Measurements from ENCODE around the gene CFAP221. TPM values are rescaled to one million over a fixed set of nuclear protein-coding genes. Genes with fewer than 3 reads are reported as not detected.

The CFAP221 gene
- total RNA-seq, 1 donor from 2014 or later = 33.9 TPM

GRCh38 chr2:119550856-119551255 is 6.6 kb downstream of the CFAP221 start:
- no peak for TF ChIP-seq CTCF (IDR thresholded peaks at IDR 0.05)
- no peak for ATAC-seq
- no peak for DNase-seq
- Histone ChIP-seq H3K4me3 (no peak overlapping the region), H3K27ac (no peak overlapping the region), H3K9me3 (no peaks in the 10 kb centered on the region), H3K27me3 (ENCODE audit: low read depth) (no peaks in the 10 kb centered on the region), H3K4me1 (peaks cover 15% of the 10 kb centered on the region), H3K36me3 (no peaks in the 10 kb centered on the region)
- intact Hi-C loops (cut with DNase I) = no loop called here

GRCh38 chr2:119552902-119553301 is 8.7 kb downstream of the CFAP221 start:
- H3K27ac ChIP-seq = peak overlapping the region; percentile 69
- no peak for DNase-seq

GRCh38 chr2:119553687-119554344 is 9.6 kb downstream of the CFAP221 start:
- TF ChIP-seq CTCF (IDR thresholded peaks at IDR 0.05) = no peak
- intact Hi-C loops (cut with DNase I) = no loop called here
- Histone ChIP-seq H3K36me3 (no peaks in the 10 kb centered on the region), H3K9me3 (no peaks in the 10 kb centered on the region), H3K4me3 (no peak overlapping the region), H3K27ac (peak overlapping the region; percentile 69), H3K4me1 (peaks cover 5% of the 10 kb centered on the region), H3K27me3 (ENCODE audit: low read depth) (no peaks in the 10 kb centered on the region)
- peak; percentile 37 to 77 for ATAC-seq
- no peak for DNase-seq

More at GRCh38 chr2:119552902-119553301, 8.7 kb downstream of the CFAP221 start:
- Histone ChIP-seq H3K9me3 (no peaks in the 10 kb centered on the region), H3K27me3 (ENCODE audit: low read depth) (no peaks in the 10 kb centered on the region), H3K4me3 (no peak overlapping the region), H3K36me3 (no peaks in the 10 kb centered on the region), H3K4me1 (peaks cover 5% of the 10 kb centered on the region)
- TF ChIP-seq CTCF (IDR thresholded peaks at IDR 0.05) = no peak
- peak; percentile 78 to 85 for ATAC-seq
- intact Hi-C loops (cut with DNase I) = no loop called here

- Histone ChIP-seq H3K27me3 (ENCODE audit: low read depth) (no peaks in the 10 kb centered on the region), H3K36me3 (peaks cover 4% of the 10 kb centered on the region), H3K4me3 (no peak overlapping the region), H3K4me1 (no peaks in the 10 kb centered on the region), H3K27ac (no peak overlapping the region), H3K9me3 (no peaks in the 10 kb centered on the region)
- DNase-seq = no peak
- intact Hi-C loops (cut with DNase I) = no loop called here
- ATAC-seq = no peak
- no peak for TF ChIP-seq CTCF (IDR thresholded peaks at IDR 0.05)
Observed at GRCh38 chr2:119565481-119565880, 21.2 kb downstream of the CFAP221 start.

GRCh38 chr2:119567292-119567691 is 23.0 kb downstream of the CFAP221 start:
- Histone ChIP-seq H3K36me3 (peaks cover 4% of the 10 kb centered on the region), H3K4me1 (no peaks in the 10 kb centered on the region), H3K4me3 (no peak overlapping the region), H3K9me3 (no peaks in the 10 kb centered on the region), H3K27me3 (ENCODE audit: low read depth) (no peaks in the 10 kb centered on the region), H3K27ac (no peak overlapping the region)
- no peak for TF ChIP-seq CTCF (IDR thresholded peaks at IDR 0.05)
- DNase-seq = no peak
- intact Hi-C loops (cut with DNase I) = no loop called here
- no peak for ATAC-seq

Measured in lower lobe of right lung (tissue), 2 donors.